ENCODE data around the gene MTHFD1L.

DNA sequence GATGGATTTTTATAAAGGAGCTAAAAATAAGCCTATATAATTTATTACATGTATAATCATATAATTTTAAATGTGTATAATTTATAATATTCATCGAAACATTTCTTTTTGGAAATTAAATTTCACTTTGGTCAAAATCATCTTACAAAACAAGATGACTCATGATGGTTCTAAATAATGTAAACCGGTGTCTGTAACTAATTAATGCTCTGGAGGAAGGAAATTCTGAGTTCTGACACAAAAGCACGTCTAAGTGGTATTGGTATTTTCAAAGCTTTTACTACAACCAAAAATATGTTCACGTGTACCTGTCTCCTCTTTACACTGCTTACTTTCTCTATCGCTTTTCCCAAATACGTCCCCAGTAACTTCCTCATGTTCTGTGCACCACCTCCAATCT is 134.1 kb downstream of the MTHFD1L start:
- TF ChIP-seq POLR2A (IDR thresholded peaks at IDR 0.05) = no peak
- TF ChIP-seq, protein P1, sequence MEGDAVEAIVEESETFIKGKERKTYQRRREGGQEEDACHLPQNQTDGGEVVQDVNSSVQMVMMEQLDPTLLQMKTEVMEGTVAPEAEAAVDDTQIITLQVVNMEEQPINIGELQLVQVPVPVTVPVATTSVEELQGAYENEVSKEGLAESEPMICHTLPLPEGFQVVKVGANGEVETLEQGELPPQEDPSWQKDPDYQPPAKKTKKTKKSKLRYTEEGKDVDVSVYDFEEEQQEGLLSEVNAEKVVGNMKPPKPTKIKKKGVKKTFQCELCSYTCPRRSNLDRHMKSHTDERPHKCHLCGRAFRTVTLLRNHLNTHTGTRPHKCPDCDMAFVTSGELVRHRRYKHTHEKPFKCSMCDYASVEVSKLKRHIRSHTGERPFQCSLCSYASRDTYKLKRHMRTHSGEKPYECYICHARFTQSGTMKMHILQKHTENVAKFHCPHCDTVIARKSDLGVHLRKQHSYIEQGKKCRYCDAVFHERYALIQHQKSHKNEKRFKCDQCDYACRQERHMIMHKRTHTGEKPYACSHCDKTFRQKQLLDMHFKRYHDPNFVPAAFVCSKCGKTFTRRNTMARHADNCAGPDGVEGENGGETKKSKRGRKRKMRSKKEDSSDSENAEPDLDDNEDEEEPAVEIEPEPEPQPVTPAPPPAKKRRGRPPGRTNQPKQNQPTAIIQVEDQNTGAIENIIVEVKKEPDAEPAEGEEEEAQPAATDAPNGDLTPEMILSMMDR (IDR thresholded peaks at IDR 0.05) = no peak
